Stimulated activated CD8-positive, alpha-beta memory T cell treated with anti-CD3 and anti-CD28 coated beads, Interleukin-2, amount 100 ng/mL, for 48 hours (primary cell): ENCODE results near the gene FBXO47.
"Not testable (repeated sequence)": the region's sequence is repeated elsewhere in the genome, so short reads cannot be mapped to it uniquely, and the experiment has no call there.

Source experiments
- DNase-seq, 2 donors: peaks; one replicate each; pipeline ENCODE4 v3.0.0-alpha.2; 2020; ENCODE audit warnings: low read depth in 2 of 2

Gene FBXO47

GRCh38 chr17:38980490-38981217 lies 13.5 kb upstream of the FBXO47 start:
- DNase-seq, result no peak

- DNase-seq, result no peak
Measured at GRCh38 chr17:38978180-38978579, 11.0 kb upstream of the FBXO47 start.

GRCh38 chr17:38976187-38976551 lies 9.0 kb upstream of the FBXO47 start:
- DNase-seq, result not testable (repeated sequence)

GRCh38 chr17:38970804-38971203 lies 3.6 kb upstream of the FBXO47 start:
- DNase-seq, result no peak

GRCh38 chr17:38970128-38970527 lies 2.9 kb upstream of the FBXO47 start:
- DNase-seq, result no peak

- no peak for DNase-seq
Measured at GRCh38 chr17:38969281-38969680, 2.1 kb upstream of the FBXO47 start.

- no peak for DNase-seq
Measured at GRCh38 chr17:38961413-38961812, 5.8 kb downstream of the FBXO47 start.

- no peak for DNase-seq
Measured at GRCh38 chr17:38960402-38960801, 6.8 kb downstream of the FBXO47 start.

- DNase-seq, result no peak
Measured at GRCh38 chr17:38959508-38959907, 7.7 kb downstream of the FBXO47 start.

- no peak for DNase-seq
Measured at GRCh38 chr17:38958756-38959155, 8.4 kb downstream of the FBXO47 start.

GRCh38 chr17:38958326-38958725 lies 8.9 kb downstream of the FBXO47 start:
- no peak for DNase-seq

- not testable (repeated sequence) for DNase-seq
Measured at GRCh38 chr17:38953800-38954199, 13.4 kb downstream of the FBXO47 start.

- no peak for DNase-seq
Measured at GRCh38 chr17:38947189-38947588, 20.0 kb downstream of the FBXO47 start.

GRCh38 chr17:38943607-38944006 lies 23.6 kb downstream of the FBXO47 start:
- DNase-seq, result no peak

GRCh38 chr17:38942696-38943334 lies 24.4 kb downstream of the FBXO47 start:
- DNase-seq, result no peak

- DNase-seq, result no peak
Measured at GRCh38 chr17:38940404-38940803, 26.8 kb downstream of the FBXO47 start.

- DNase-seq, result no peak
Measured at GRCh38 chr17:38939987-38940386, 27.2 kb downstream of the FBXO47 start.

GRCh38 chr17:38933962-38934361 lies 33.2 kb downstream of the FBXO47 start:
- DNase-seq, result not testable (repeated sequence)

- DNase-seq, result not testable (repeated sequence)
Measured at GRCh38 chr17:38930782-38931181, 36.4 kb downstream of the FBXO47 start.

- no peak for DNase-seq
Measured at GRCh38 chr17:38926293-38927070, 40.7 kb downstream of the FBXO47 start.

- DNase-seq, result peak; percentile 43 to 44
Measured at GRCh38 chr17:38925263-38925995, 41.8 kb downstream of the FBXO47 start, which contains the start of gene LASP1NB. Gene LASP1NB, plus strand, starts transcription at chr17:38925614.
